CMK (cell line): ENCODE data around the gene RBM14.
A peak's percentile ranks its signal among the peaks of the same experiment; 100 is the strongest.
"Not testable (repeated sequence)": the region's sequence is repeated elsewhere in the genome, so short reads cannot be mapped to it uniquely, and the experiment has no call there.

Source experiments
- DNase-seq: peaks from one replicate; pipeline ENCODE4 v3.0.0-alpha.2; 2010; ENCODE audit warnings: low read depth

RBM14 gene

GRCh38 chr11:66637557-66638176 is 21.2 kb downstream of the RBM14 start:
- DNase-seq: no peak

GRCh38 chr11:66638177-66639065 is 22.0 kb downstream of the RBM14 start, which contains the start of gene RBM4:
RBM4 (plus strand) TSS chr11:66638703; CDS start chr11:66639712, 1,009 bp downstream.
- DNase-seq: peak; percentile 98

GRCh38 chr11:66639066-66639813 is 22.8 kb downstream of the RBM14 start:
- DNase-seq: peak; percentile 38

- DNase-seq: not testable (repeated sequence)
Measured at GRCh38 chr11:66639814-66640340, 23.4 kb downstream of the RBM14 start.

- DNase-seq: no peak
Measured at GRCh38 chr11:66641834-66642233, 25.4 kb downstream of the RBM14 start.

- DNase-seq: no peak
Measured at GRCh38 chr11:66643745-66644437, 27.5 kb downstream of the RBM14 start.

GRCh38 chr11:66646828-66647227 is 30.4 kb downstream of the RBM14 start:
- no peak for DNase-seq

GRCh38 chr11:66649903-66650302 is 33.5 kb downstream of the RBM14 start:
- no peak for DNase-seq

- no peak for DNase-seq
Measured at GRCh38 chr11:66651016-66651415, 34.6 kb downstream of the RBM14 start.

- no peak for DNase-seq
Measured at GRCh38 chr11:66652651-66653050, 36.2 kb downstream of the RBM14 start.

GRCh38 chr11:66653123-66653522 is 36.7 kb downstream of the RBM14 start:
- DNase-seq: no peak

- DNase-seq: no peak
Measured at GRCh38 chr11:66659763-66660162, 43.3 kb downstream of the RBM14 start.

GRCh38 chr11:66663741-66664296 is 47.4 kb downstream of the RBM14 start:
- DNase-seq: no peak

GRCh38 chr11:66665369-66665768 is 48.9 kb downstream of the RBM14 start:
- no peak for DNase-seq

- DNase-seq: no peak
Measured at GRCh38 chr11:66670816-66671215, 54.4 kb downstream of the RBM14 start.

GRCh38 chr11:66674964-66675602 is 58.7 kb downstream of the RBM14 start:
- DNase-seq: no peak

- no peak for DNase-seq
Measured at GRCh38 chr11:66676282-66676919, 60.0 kb downstream of the RBM14 start.
